ELF-1 (cell line): Measurements from ENCODE around the gene MRGPRX2.

Source experiments
- DNase-seq: peaks from one replicate; pipeline ENCODE4 v3.0.0-alpha.2; 2016; ENCODE audit warnings: low read depth, low spot score

The MRGPRX2 gene

GRCh38 chr11:19060629-19061028, at the start of gene MRGPRX2:
TSS of gene MRGPRX2 (minus strand) at chr11:19060717. CDS start at chr11:19056402, 4,315 bp downstream.
- DNase-seq, result no peak

GRCh38 chr11:19110295-19110694, 49.8 kb upstream of the MRGPRX2 start:
- DNase-seq, result no peak

DNA sequence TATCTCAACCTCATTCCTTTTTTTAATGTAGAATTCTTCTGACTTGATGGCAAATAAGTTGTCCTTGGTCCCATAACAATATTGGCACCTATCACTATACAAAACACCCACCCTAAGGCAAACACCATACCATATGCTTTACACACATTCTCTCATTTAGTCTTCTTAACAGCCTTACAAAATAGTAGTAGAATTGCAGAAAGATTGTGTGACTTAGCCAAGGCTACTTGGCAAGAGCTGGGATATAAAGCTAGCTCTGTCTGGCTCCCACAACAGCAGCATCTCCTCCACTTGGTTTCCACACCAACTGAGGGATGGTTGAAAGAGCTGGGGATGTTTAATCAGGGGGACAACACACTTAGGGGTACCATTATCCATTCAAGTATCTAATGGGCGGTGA, 46.6 kb upstream of the MRGPRX2 start:
- DNase-seq, result no peak

DNA sequence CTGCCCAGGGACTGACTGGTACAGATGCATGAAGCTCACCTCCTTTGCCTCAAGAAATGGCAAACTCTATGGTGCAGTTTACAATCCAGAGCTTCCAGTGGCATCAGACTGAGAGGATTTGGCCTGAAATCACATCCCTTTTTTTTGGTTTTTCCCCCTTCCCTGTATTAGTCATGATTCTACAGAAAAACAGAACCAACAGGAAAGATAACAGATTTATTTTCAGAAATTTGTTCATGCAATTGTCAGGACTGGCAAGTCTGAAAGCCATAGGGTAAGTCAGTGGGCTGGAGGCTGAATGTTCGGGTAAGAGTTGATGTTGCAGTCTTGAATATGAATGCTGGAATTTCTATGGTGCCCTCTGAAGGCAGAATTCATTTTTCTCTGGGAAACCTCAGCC, 44.5 kb upstream of the MRGPRX2 start:
- DNase-seq, result no peak

DNA sequence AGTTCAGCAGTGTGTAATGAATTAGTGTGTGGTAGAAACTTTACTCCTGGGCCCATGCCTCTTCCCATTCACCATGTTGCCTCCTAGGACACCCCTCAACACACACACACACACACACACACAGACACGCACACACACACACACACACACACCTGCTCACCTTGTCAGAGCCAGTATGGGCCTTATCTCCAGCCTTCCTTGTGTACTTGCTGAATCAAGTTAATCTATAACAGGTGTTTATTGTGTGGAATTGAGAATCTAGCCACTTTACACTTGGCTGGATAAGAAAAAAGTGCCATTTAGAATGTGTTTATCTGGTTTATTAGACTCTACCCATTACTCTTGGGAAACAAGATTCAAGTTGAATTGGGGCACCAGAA, 42.0 kb upstream of the MRGPRX2 start:
- no peak for DNase-seq

- DNase-seq, result no peak
These were observed 41.4 kb upstream of the MRGPRX2 start for GRCh38 chr11:19101796-19102520.

DNA sequence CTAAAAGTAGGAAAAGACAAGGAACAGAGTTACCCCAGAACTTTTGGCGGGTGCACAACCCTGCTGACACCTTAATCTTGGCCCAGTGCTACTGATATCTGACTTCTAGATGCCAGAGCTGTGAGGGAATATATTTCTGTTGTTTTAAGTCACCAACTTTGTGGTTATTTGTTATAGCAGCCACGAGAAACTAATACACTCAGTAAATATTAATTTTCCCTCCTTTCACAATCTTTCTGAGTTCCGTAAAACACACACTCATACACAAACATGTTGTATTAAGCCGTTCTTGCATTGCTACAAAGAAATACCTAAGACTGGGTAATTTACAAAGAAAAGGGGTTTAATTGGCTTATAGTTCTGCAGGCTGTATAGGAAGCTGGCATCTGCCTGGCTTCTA, 40.4 kb upstream of the MRGPRX2 start:
- DNase-seq, result no peak

DNA sequence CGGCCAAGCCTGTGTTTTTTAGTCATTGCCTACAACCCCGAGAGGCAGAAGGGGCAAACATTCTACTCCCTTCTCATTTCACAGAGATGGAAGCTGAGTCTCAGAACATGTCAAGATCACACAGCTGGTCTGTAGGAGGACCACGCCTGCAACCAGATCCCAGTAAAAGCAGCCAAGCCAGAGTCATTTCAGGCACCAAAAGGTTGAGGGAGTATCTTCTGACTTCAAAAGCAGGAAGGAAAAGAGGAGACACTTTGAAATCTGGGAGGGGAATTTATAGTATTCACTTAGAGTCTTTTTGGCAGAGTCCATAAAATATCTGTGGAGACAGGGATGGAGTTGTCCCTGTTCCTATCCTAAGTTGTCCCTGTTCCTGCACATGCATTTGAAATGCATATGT, 38.6 kb upstream of the MRGPRX2 start:
- no peak for DNase-seq

GRCh38 chr11:19094859-19095258, 34.3 kb upstream of the MRGPRX2 start:
- no peak for DNase-seq

DNA sequence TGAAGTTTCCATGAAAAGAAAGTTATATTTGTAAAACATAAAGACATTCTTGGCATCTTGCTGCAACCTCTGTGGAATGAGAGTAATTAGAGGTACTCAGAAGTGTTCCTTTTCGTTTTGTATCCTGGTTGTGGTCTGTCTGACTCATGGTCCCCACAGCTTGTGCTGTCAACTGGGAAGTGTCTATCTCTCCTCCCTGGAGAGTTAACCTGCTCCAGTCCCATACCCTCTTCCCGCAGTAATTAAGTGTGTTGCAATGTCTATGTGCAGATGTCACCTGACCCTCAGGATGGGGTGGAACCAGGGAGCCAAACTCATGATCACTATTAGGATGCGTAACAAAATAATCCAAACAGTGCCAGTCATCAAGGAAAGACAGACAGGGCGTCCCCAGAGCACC, 33.5 kb upstream of the MRGPRX2 start:
- DNase-seq, result no peak

GRCh38 chr11:19092850-19093249, 32.3 kb upstream of the MRGPRX2 start:
- no peak for DNase-seq

GRCh38 chr11:19092342-19092741, 31.8 kb upstream of the MRGPRX2 start:
- DNase-seq, result no peak

DNA sequence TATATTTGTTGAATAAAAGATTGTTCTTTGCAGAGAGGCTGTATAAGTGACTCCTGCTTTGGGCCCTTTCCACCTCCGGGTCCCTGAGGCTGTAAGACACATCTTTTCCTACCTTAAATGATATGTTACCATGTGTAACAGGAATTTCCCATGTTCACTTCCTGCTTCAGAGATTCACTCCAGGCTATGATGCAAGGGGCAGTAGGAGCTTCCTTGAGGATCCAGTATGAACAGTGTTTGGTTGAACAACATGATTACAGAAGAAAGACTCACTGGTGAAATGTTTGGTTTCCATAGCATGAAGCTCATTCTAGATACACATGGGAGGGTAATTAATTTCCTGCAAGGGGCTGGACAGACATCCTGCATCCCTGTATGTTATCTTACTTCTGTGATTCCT, 30.8 kb upstream of the MRGPRX2 start:
- DNase-seq, result no peak

- DNase-seq, result no peak
These were observed 28.9 kb upstream of the MRGPRX2 start for GRCh38 chr11:19089421-19089820.

DNA sequence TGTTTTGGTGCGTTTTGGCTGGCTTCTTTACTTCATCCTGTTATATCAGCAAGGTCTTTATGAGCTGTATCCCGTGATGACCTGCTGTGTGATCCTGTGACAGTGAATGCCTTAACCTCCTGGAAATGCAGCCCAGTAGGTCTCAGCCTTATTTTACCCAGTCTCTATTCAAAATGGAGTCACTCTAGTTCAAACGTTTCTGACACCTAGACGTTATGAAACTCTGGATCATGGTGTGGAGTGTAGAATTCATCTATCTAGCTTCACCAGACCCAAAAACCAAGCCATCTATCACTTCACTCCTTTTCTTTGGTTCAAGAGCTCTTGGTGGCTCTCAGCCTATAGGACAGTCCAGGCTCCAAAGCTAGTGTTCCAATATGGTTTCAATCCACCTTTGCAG, 28.3 kb upstream of the MRGPRX2 start:
- no peak for DNase-seq

GRCh38 chr11:19087658-19088057, 27.1 kb upstream of the MRGPRX2 start:
- DNase-seq, result no peak

DNA sequence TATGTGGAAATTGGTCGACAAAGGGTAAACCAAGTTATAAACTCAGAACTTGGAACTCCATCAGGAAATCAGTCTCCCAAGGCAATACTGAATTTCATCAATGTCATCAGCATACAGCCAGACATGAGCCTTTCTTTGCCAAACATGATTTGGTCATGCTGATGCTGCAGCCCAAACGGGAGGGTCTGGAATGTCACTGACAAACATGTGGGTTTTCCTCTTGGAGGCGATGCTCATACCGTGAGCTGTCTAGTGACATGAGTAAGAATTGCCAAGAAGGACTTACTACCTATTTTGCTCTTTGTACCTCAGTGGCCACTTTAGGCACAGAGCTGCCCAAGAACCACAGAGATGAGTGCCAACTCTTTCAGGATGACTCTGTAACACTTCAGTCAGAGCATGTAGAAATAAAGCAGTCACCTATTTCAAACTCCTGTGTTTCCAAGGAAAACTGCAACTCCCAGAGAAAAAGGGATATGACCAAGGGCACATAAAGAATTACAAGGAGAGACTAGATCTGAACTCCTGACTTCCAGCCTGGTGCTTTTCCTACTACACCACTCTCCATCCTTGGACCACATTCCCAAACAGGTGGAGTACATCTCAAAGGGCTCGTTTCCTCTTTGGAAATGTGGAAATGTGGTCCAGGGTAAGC, 24.3 kb upstream of the MRGPRX2 start:
- no peak for DNase-seq

- DNase-seq, result no peak
These were observed 22.6 kb upstream of the MRGPRX2 start for GRCh38 chr11:19083166-19083565.

DNA sequence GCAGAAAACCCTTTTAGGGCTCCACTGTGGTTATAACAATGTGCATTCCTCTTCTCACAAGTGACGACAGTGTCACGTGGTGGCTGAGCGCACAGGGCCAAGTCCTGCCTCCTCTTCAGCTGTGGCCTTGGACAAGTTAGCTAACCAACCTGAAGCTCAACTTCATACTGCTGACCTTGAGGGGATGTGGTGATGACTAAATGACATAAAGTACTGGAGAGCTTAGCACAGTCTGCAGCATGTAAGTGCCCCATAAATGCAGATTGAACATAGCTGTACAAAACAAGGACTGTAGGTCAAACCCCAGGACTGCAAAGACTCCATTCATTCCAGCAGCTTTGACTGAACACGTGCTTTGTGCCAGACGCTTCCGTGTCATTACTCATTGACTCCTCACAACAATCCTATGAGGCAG, 20.1 kb upstream of the MRGPRX2 start:
- DNase-seq, result no peak

- DNase-seq, result peak; percentile 60
These were observed 19.3 kb upstream of the MRGPRX2 start for GRCh38 chr11:19079643-19080440.

- DNase-seq, result no peak
These were observed 17.4 kb upstream of the MRGPRX2 start for GRCh38 chr11:19077965-19078364.

DNA sequence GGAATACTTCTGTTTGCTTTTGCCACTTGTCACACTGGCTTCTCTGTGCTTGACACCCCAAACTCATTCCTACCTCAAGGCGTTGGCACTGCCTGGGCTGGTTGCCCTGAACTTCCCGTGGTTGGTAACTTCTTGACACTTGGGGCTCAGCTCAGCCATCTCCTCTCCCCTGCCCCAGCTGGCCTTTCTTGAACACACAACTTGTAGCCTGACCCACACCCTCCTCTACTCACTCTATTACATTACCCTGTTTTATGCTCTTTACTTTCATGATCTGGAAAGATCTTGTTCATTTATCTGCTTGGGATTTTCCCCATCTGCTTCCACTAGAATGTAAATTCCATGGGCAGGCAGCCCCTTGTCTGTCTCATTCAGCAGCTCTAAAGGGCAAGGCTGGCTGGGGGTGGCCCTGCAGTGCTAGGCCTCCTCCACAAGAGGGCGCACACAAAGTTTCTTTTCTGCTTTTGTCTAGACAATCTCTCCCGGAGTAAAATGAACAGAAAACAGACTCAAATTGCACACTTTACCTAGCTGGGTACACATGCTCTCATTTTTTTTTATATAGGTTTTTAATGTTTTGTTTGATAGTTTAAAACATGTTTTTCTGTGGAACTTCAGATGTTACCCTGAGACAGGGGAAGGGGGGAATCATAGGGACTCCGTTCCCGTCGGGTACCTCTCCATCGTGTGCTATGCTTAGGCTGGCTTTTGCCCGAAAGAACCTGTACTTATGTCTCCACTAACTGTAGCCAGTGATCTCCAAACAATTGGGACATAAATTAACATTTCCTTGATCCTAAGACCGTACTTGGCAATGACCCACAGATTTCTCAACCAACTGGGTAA, 16.4 kb upstream of the MRGPRX2 start:
- DNase-seq, result peak; percentile 85
